ENCODE data around the gene FAM136A.
"Not testable (repeated sequence)": the region's sequence is repeated elsewhere in the genome, so short reads cannot be mapped to it uniquely, and the experiment has no call there.

The FAM136A gene

DNA sequence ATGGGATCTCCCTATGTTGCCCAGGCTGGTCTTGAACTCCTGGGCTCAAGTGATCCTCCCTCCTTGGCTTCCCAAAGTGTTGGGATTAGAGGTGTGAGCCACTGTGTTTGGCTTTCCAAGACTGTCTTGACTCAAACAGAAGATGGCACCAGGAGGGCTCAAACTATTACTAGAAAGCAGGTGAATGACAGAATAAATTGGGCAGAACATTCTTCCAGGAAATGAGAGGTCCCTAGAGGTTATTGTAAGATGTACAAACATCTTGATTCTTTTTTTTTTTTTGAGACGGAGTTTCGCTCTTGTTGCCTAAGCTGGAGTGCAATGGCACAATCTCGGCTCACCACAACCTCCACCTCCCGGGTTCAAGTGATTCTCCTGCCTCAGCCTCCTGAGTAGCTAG, 4.0 kb downstream of the FAM136A start:
- DNase-seq (ENCODE audit: low read depth in 2 of 2) = not testable (repeated sequence)

DNA sequence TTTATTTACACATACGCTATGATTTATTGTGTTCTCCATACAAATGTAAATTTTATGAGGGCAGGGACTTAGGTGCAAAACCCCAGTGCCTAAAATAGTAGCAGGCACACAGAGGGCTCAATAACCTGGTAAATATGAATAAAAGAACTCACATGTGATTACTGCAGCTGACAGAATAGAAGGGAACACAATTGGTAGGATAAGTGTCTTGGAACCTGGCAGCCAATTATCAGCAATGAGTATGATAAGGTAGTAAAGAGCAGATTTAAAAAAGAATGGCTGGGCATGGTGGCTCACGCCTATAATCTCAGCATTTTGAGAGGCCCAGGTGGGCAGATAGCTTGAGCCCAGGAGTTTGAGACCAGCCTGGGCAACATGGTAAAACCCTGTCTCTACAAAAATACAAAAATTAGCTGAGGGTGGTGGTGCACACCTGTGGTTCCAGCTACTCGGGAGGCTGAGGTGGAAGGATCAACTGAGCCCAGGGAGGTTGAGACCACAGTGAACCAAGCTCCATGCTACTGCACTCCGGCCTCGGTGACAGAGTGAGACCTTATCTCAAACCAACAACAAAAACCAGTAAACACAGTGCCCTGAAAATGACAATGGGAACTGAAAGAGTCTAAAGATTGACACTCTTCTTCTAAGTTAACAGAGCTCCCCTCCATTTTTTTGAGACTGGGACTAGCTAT, 18.2 kb downstream of the FAM136A start:
- no peak for DNase-seq (ENCODE audit: low read depth in 2 of 2)

DNA sequence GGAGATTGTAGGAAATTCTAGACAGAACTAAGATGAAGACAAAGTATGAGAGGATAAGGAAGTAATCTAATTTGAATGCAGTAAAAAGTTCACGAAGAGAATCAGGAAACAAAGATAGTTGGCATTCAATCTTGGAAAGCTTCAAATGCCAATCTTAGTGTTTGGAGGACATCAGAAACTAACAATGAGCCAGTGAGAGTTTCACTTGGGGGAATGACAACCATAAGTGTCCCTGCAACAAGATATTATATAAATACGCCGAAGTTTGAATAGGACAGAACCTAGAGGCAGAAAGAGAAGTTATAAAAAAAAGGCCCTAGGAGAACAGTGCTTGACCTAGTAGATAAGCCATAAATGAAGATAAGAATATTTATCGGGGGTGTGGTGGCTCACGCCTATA, 19.4 kb downstream of the FAM136A start:
- no peak for DNase-seq (ENCODE audit: low read depth in 2 of 2)

DNA sequence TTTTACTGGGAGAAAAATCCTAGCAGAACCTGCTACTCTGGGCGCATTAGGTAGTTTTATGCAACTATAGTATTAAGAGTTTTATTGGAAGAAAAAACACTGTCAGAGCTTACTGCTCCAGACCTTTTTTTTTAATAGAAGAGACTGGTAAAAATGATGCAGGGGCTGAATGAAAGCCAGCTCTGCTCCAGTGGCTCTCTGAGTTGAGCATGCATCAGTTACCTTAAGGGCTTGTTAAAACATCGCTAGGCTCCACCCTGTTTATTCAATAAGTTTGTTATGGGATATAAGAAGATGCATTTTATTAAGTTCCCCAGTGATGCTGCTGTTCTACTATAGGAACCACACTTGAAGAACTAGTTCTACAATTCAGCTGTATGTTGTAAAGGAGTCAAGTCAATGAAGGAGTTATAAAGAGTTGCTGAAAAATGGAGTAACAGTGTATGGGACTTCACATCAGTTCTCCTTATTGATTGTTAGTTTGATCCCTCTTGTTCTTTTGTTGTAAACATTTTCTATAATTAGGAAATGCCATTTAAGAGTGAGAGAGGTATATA, 21.5 kb downstream of the FAM136A start:
- DNase-seq (ENCODE audit: low read depth in 2 of 2) = no peak

DNA sequence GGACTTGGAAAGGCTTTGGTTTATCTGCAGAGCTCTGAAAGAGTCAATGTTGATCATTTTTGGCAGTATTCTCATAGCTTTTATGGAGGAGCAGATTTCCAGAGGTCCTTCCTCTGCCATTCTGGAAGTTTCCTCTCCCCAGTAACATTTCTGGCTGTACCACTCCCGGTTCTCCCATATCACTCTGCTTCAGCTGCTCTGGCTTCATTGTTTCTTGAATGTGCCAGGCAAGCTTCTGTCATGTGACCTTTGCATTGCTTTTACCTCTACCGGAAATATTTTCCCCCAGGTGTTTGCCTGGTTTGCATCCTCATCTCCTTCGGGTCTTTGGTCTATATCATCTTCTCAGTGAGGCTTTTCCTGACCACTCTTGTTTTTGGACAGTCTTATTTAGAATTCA, 31.5 kb downstream of the FAM136A start:
- DNase-seq (ENCODE audit: low read depth in 2 of 2) = no peak

DNA sequence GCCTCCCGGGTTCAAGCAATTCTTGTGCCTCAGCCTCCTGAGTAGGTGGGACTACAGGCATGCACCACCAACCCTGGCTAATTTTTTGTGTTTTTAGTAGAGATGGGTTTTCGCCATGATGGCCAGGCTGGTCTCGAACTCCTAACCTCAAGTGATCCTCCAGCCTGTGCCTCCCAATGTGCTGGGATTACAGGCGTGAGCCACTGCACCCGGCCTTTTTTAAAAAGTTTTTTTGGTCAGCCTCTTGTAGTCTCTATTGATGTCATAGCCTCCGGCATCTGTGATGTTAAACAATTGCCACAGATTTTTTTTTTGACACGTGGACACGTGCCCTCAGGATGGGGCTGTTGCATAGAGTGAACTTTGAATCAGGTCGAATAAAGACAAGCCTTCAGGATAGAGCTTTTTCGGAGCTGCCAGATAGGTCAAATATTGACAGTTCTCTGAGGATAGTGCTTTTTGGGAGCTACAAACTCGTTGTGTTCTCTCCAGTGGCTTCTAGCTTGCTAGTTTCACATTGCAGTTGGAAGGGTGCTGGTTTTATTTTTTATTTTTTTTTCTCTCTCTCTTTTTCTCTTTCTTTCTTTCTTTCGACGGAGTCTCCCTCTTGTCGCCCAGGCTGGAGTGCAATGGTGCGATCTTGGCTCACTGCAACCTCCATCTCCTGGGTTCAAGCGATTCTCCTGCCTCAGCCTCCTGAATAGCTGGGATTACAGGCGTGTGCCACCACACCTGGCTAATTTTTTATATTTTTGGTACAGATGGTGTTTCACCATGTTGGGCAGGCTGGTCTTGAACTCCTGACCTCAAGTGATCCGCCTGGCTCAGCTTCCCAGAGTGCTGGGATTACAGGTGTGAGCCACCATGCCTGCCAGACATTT, 32.2 kb downstream of the FAM136A start:
- not testable (repeated sequence) for DNase-seq (ENCODE audit: low read depth in 2 of 2)

DNA sequence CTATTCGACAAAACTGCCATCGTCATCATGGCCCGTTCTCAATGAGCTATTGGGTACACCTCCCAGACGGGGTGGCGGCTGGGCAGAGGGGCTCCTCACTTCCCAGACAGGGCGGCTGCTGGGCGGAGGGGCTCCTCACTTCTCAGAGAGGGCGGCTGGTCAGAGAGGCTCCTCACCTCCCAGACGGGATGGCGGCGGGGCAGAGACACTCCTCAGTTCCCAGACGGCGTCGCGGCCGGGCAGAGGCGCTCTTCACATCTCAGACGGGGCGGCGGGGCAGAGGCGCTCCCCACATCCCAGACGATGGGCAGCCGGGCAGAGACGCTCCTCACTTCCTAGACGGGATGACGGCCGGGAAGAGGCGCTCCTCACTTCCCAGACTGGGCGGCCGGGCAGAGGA, 34.9 kb downstream of the FAM136A start:
- not testable (repeated sequence) for DNase-seq (ENCODE audit: low read depth in 2 of 2)

DNA sequence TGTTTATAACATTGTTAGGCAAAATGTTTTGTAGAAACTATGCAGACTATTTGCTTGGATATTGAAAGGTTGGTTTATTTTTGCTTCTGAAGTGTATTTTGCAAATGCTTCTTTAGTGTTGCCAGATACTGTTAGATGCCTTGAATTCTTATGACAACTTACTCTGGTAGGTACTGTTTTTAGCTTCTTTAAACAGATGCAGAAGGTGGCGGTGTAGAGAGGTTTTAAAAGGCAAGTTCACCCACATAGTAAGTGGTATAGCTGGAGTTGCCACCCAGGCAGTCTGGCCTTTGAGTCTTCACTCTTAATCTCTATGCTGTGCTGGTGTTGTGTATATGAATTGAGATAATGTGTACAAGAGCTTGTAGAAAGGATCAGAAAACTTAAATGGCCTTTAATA, 40.4 kb downstream of the FAM136A start:
- DNase-seq (ENCODE audit: low read depth in 2 of 2) = no peak

DNA sequence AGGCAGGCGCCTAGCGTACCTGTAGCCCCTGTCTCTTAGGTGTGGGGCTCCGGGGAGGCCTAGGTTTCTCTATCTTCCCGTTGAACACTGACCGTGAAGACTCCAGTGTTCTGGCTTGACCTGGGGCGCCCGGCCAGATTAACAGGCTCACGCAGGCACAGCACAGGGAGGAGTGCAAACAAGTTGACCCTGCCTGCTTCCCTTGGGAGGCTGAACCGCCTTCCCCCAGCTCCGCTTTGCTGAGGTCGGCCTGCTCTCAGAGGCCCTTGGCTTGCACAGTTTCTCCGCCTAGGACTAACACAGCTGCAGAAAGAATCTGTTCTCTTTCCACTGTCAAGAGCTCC, 43.4 kb downstream of the FAM136A start:
- DNase-seq (ENCODE audit: low read depth in 2 of 2) = no peak

DNA sequence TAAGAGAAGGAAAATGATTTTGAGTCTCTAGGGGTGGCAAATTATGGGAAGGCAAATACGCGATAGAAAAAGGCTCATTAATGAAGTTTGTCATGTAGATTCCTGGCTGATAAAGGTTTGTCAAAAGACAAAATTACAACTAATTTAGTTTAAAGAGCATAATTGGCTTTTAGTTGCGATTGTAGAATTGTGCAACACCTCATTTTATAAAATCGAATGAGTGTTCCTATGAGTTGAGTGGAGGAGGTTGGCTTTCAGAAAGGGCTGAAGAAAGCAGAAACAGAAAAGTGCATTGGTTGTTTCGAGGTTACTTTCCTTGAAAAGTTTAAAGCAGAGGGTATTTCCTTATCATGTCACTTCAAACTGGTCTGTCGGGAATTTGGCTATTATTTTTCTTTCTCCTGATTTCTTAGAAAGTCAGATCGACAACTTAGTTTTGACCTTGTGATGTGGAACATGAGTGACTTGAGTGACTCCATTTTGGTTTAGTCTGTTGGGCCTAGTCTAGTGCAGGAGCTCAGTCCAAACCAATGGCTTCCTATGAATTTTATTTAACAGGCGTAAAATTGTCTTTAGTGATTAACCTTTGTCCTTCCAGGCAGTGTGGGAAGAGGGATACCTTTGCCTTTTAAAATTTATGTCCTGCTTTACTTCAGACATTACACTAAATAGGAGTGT, 46.1 kb downstream of the FAM136A start:
- DNase-seq (ENCODE audit: low read depth in 2 of 2) = no peak

DNA sequence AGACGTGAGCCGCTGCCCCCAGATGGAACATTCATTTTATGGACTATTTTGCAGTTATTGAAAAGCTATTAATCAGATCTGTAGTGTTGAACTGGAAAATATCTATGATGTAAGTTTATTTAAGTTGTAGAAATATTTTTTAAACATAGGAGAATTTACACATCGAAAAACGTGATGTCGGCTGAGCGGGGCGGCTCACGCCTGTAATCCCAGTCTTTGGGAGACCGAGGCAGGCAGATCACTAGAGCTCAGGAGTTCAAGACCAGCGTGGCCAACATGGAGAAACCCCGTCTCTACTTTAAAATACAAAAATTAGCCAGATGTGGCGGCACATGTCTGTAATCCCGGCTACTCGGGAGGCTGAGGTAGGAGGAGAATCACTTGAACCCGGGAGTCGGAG, 51.4 kb downstream of the FAM136A start:
- DNase-seq (ENCODE audit: low read depth in 2 of 2) = no peak

DNA sequence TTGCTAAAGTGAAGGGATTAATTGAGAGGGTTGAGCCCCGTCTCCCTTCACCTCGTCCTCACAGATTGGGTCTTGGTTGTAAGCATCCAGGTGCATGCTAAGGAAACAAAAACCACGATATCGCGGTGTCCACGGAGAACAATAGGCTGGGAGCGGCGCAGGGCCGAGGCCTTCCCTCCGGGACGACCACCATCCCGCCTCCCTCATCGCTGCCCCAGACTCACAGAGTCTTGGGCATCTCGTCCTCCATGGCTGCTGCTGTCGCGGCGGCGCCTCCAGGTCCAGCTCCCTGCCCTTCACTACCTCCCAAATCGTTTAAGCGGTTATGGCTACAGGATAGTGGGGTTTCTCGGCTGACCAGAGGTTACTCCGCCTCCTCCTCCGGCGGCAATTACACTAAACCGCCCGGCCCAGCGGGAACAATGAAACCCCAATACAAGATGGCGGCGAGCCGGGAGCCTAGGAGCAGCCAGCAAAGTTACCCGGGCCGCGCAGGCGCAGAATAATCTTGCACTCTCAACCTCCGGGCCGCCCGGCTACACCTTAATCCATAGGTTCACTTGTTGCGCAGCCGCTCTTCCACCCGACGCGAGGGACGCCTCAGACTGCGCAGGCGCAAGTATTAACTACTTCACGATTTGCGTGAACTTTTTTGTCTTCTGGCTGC, 53.6 kb downstream of the FAM136A start, which contains the start of gene TIA1:
Gene TIA1 (minus strand): TSS at position 448 of the 667 bp plus-strand sequence. CDS start 198 bp downstream, at position 250.
- DNase-seq (ENCODE audit: low read depth in 2 of 2) = peak; percentile 96 to 98

DNA sequence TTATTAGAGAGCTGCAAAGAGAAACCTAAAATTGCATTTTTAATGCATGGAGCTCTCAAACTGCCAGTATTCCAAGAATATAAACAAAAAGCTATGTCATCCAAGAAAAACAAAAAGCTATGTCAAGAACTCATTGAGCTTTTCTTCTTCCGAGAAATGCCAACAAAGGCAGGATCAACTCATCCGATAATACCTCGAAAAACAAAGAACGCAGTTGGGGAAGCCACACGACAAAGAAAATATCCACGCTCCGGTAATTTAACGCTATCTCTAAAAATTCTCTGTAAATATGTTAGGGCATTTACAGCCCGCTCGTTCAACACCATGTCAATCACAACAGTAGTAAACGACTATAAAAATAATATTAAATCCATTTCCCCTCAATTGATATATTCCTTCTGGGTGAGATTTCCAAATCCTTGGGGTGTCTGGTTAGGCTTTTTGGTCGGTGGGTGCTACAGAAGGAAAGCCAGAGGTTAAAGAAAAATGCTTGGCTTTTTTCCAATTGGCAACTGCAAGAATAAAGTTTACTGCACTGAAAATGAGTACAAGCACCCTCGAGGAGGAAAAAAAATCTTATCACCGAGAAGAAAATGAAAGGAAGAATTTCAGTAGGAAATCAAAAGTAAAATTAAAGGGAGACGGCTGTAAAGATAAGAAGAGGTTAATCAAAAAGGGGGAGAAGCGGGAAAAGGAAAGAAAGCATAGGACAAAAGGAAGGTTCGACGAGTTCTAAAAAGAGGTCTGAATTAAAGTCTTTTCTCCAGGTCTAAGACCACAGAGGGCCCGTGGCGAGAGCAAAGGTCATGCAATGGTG, 54.3 kb downstream of the FAM136A start:
- no peak for DNase-seq (ENCODE audit: low read depth in 2 of 2)
